T-helper 22 cell (primary cell): ENCODE results near the gene TIE1.

Source experiments
- DNase-seq: peaks from one replicate; pipeline ENCODE4 v3.0.0-alpha.2; 2020; ENCODE audit warnings: low read depth

Gene TIE1

GRCh38 chr1:43338001-43338400 is 37.2 kb downstream of the TIE1 start:
- no peak for DNase-seq

- no peak for DNase-seq
Observed at GRCh38 chr1:43339584-43340232, 38.9 kb downstream of the TIE1 start.

GRCh38 chr1:43340559-43340958 is 39.8 kb downstream of the TIE1 start:
- DNase-seq = no peak

- DNase-seq = no peak
Observed at GRCh38 chr1:43344267-43344850, 43.6 kb downstream of the TIE1 start.

GRCh38 chr1:43345120-43345519 is 44.3 kb downstream of the TIE1 start:
- no peak for DNase-seq

- DNase-seq = no peak
Observed at GRCh38 chr1:43346636-43347035, 45.9 kb downstream of the TIE1 start.

- no peak for DNase-seq
Observed at GRCh38 chr1:43348343-43348808, 47.6 kb downstream of the TIE1 start.

GRCh38 chr1:43348809-43349593 is 48.2 kb downstream of the TIE1 start:
- DNase-seq = peak; percentile 46

GRCh38 chr1:43349594-43350306 is 49.0 kb downstream of the TIE1 start:
- no peak for DNase-seq

GRCh38 chr1:43350976-43351375 is 50.2 kb downstream of the TIE1 start:
- DNase-seq = no peak

- DNase-seq = no peak
Observed at GRCh38 chr1:43351421-43352350, 50.9 kb downstream of the TIE1 start.

GRCh38 chr1:43352351-43352705 is 51.5 kb downstream of the TIE1 start:
- DNase-seq = no peak

GRCh38 chr1:43352881-43353280 is 52.1 kb downstream of the TIE1 start:
- DNase-seq = no peak

GRCh38 chr1:43354471-43354870 is 53.7 kb downstream of the TIE1 start:
- no peak for DNase-seq

GRCh38 chr1:43354936-43355335 is 54.2 kb downstream of the TIE1 start:
- DNase-seq = no peak

GRCh38 chr1:43357251-43357650 is 56.5 kb downstream of the TIE1 start:
- DNase-seq = no peak

GRCh38 chr1:43358121-43358745 is 57.5 kb downstream of the TIE1 start:
- no peak for DNase-seq

- DNase-seq = peak; percentile 95
Observed at GRCh38 chr1:43358746-43359693, 58.2 kb downstream of the TIE1 start, which contains the start of gene CDC20. Gene CDC20 (plus strand): TSS chr1:43358981. CDS start chr1:43359216, 235 bp downstream.

- DNase-seq = no peak
Observed at GRCh38 chr1:43359696-43360095, 58.9 kb downstream of the TIE1 start.

- DNase-seq = no peak
Observed at GRCh38 chr1:43360616-43361015, 59.8 kb downstream of the TIE1 start.
